NB4 (cell line): ENCODE data around the gene CTNND2.

Experiments used
- DNase-seq: peaks from one replicate; pipeline ENCODE4 v3.0.0; 2010; ENCODE audit warnings: low read depth
- H3K4me3 ChIP-seq: one replicate; pipeline ENCODE4 v1.5.1; 2011; ENCODE audit warnings: mild to moderate bottlenecking, low read depth, low read length, moderate library complexity
- MYC ChIP-seq: IDR thresholded peaks from 2 replicates; pipeline ENCODE4 v1.6.1; 2011; ENCODE audit warnings: low read depth, low read length
- POLR2A ChIP-seq: IDR thresholded peaks from 2 replicates; pipeline ENCODE4 v1.6.1; 2011; ENCODE audit warnings: mild to moderate bottlenecking; ENCODE audit not compliant: insufficient read length; ENCODE audit errors: extremely low read depth
- TF ChIP-seq, protein P1 (sequence below): IDR thresholded peaks from 2 replicates; pipeline ENCODE4 v1.6.1; 2011; ENCODE audit warnings: low read depth, low read length
- TF ChIP-seq, protein P2 (sequence below): IDR thresholded peaks from one replicate; pipeline ENCODE4 v1.5.1; 2012; ENCODE audit warnings: low read depth, low read length

CTNND2 gene

DNA sequence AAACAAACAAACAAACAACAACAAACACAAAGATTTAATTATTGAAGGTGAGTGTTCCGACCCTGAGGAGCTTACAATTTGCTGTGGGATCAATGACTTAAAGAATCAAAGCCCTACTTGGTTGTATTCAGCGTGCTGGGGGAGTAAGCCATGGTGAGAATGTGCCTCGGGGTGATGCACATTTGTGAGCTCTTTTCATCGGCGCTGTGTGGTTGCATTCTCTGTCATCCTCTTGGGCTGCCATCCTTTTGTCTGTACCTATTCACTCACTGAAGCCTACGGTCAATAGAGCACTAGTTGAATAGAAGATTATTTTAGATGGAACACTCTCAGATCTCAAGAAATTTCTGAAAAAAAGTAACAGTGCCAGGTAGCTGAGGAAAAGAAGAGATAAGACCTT lies 203.9 kb downstream of the CTNND2 start:
- DNase-seq: no peak
- no peak overlapping the region for H3K4me3 ChIP-seq
- TF ChIP-seq, protein P1, sequence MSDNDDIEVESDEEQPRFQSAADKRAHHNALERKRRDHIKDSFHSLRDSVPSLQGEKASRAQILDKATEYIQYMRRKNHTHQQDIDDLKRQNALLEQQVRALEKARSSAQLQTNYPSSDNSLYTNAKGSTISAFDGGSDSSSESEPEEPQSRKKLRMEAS: no peak
- TF ChIP-seq POLR2A (no peak), MYC (no peak)
- TF ChIP-seq, protein P2, sequence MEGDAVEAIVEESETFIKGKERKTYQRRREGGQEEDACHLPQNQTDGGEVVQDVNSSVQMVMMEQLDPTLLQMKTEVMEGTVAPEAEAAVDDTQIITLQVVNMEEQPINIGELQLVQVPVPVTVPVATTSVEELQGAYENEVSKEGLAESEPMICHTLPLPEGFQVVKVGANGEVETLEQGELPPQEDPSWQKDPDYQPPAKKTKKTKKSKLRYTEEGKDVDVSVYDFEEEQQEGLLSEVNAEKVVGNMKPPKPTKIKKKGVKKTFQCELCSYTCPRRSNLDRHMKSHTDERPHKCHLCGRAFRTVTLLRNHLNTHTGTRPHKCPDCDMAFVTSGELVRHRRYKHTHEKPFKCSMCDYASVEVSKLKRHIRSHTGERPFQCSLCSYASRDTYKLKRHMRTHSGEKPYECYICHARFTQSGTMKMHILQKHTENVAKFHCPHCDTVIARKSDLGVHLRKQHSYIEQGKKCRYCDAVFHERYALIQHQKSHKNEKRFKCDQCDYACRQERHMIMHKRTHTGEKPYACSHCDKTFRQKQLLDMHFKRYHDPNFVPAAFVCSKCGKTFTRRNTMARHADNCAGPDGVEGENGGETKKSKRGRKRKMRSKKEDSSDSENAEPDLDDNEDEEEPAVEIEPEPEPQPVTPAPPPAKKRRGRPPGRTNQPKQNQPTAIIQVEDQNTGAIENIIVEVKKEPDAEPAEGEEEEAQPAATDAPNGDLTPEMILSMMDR: no peak

DNA sequence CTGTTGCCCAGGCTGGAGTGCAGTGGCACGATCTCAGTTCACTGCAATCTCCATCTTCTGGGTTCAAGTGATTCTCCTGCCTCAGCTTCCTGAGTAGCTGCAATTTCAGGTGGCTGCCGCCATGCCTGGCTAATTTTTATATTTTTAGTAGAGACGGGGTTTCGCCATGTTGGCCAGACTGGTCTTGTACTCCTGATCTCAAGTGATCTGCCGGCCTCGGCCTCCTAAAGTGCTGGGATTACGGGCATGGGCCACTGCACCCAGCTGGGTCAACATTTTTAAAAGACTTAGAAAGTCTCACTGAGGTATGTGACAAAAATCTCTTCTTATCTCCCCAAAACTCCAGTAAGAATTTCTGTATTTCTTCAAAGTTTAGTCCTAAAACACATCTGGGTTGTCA lies 211.6 kb downstream of the CTNND2 start:
- no peak overlapping the region for H3K4me3 ChIP-seq
- TF ChIP-seq, protein P1: no peak
- TF ChIP-seq MYC (no peak), POLR2A (no peak)
- TF ChIP-seq, protein P2: no peak
- no peak for DNase-seq

DNA sequence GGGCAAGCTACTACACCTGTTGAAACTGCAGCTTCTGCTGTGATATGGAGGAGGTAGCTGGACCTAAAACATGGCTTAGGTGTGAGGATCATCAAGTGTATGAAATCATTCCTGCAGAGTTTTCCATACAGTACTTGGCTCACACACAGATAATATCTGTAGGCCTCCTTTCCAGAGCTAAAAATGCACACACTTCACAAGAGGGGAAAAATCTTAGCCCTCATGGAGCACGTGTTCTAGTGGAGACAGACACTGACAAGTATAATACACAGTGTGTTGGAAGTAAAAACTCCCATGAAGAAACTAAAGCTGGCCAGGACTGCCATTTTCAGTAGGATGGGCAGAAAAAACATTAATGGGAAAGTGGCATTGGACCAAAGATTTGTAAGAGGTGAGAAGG lies 216.7 kb downstream of the CTNND2 start:
- no peak for DNase-seq
- TF ChIP-seq, protein P1: peak; percentile 13; the same call in 1 of the 2 replicates
- TF ChIP-seq POLR2A: no peak

DNA sequence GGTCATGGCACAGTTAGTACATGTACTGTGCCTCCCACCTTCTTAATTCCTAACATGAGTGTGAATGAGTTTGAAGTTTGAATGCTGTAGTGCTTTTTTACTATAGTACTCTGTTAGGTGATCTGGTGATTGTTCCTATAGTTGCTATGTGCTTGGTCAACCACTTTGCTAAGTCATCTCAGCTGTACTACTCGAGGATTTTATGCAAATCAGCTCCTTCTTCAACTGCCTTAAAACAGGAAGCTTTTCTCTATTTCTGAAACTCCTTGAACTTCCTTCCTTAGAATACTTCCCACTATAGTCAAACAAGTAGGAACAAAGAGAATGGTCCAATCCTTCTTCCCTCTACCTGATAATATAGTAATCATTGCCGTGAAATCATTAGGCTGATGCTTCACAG lies 219.6 kb downstream of the CTNND2 start:
- no peak for DNase-seq
- no peak overlapping the region for H3K4me3 ChIP-seq
- TF ChIP-seq, protein P1: no peak
- no peak for TF ChIP-seq POLR2A
- TF ChIP-seq, protein P2: no peak
- no peak for TF ChIP-seq MYC

More for the DNA sequence above, 216.7 kb downstream of the CTNND2 start:
- no peak overlapping the region for H3K4me3 ChIP-seq

DNA sequence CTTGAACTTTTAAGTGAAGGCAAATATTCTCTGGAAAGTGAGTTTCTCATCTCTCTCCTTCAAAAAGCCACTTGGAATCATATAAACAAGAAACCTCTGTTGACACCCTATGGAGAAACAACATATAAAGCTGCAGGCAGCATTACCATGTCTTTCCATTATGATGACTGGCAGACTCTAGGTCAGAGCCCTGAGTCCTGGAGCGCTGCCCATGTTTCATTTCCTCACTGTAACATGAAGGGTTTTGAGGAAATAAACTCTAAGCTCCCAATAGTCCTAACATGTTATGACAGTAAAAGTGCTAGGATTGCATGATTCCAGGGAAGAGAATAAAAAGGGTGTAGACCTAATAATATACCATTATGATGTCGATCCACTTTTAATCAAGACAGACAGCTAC lies 220.6 kb downstream of the CTNND2 start:
- TF ChIP-seq MYC: no peak
- TF ChIP-seq POLR2A: no peak
- TF ChIP-seq, protein P2: no peak
- TF ChIP-seq, protein P1: no peak
- no peak for DNase-seq

DNA sequence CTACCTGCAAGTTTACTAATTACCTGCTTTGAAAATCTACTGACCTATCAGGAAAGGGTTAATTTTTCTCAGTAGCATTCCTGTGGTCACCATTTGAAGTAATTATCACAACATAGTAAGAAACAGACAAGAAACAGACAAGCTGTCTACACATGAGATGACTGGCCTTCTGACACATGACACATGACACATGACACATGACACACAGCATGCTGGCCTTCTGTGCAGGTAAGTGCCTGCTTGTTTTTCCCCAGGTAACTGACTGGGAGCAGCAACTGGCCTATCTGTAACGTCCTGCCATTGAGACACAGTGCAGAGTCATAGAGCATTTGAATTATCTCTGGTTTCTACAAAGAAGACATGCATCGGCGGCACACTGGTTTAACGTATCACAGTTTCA lies 222.4 kb downstream of the CTNND2 start:
- DNase-seq: no peak
- no peak overlapping the region for H3K4me3 ChIP-seq
- no peak for TF ChIP-seq POLR2A
- TF ChIP-seq MYC: no peak
- TF ChIP-seq, protein P2: no peak
- TF ChIP-seq, protein P1: no peak

More for the DNA sequence above, 220.6 kb downstream of the CTNND2 start:
- no peak overlapping the region for H3K4me3 ChIP-seq
